ENCODE results near the gene GSTM4. TPM values are rescaled to one million over a fixed set of nuclear protein-coding genes. Genes with fewer than 3 reads are reported as not detected.

The GSTM4 gene
- total RNA-seq, result 10 to 100 TPM; 14.6 to 28.5 (median 20.8) TPM
- 1.9 TPM for total RNA-seq (2013)
- 1.1 to 24.5 (median 9.7) reads per million in 29 experiments for total RNA-seq

DNA sequence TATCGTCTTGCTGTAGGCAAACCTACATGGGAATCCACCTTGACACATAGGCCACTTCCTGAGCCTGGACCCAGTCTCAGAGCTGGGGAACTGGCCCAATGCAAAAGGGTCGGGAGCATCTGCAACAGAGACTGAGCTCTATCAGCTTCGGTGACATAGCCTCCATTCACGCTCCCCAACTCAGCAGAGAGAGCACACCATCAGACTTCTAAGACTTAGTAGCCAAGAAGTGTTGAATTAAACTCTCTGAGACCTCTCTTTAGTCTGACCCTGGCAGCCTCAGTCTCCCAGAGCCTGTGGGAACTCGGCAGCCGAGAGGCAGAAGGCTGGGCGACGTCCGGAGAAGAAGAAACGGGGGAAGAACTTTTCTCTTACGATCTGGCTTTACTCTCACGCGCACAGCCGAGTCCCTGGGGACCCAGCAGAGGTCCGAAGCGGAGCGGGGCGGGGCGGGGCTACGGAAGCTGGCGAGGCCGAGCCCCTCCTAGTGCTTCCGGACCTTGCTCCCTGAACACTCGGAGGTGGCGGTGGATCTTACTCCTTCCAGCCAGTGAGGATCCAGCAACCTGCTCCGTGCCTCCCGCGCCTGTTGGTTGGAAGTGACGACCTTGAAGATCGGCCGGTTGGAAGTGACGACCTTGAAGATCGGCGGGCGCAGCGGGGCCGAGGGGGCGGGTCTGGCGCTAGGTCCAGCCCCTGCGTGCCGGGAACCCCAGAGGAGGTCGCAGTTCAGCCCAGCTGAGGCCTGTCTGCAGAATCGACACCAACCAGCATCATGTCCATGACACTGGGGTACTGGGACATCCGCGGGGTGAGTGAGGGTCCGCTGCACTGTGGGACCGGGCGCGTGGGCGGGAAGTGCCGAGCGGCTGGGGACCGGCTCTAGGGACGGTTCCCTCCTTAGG lies at the start of gene GSTM4:
GSTM4 (plus strand) TSS at position 485 of the 905 bp plus-strand sequence; CDS start at position 776, 291 bp downstream.
- Mint-ChIP-seq H3K27ac (peak within 1 kb of the TSS; percentile 86 to 94), H3K4me1 (peaks cover 17 to 28% (median 24%) of the 10 kb centered on the region in 3 donors), H3K27me3 (peaks cover 4 to 6% of the 10 kb centered on the region in 2 donors), H3K4me3 (peak within 1 kb of the TSS; percentile 87 to 94 (median 87)), H3K9me3 (no peaks in the 10 kb centered on the region), H3K36me3 (no peaks in the 10 kb centered on the region)
- Histone ChIP-seq H3K9me3 (no peaks in the 10 kb centered on the region), H3K4me1 (ENCODE audit: control insufficient read depth in 1 of 2, extremely low read depth in 1 of 2, insufficient read depth in 2 of 2, low read length in 2 of 2) (peaks cover 0 to 22% of the 10 kb centered on the region in 2 experiments), H3K36me3 (ENCODE audit: control insufficient read depth in 2 of 2, extremely low read depth in 1 of 2, insufficient read depth in 1 of 2, low read length in 1 of 2) (peaks cover 2 to 5% of the 10 kb centered on the region in 2 donors), H3K27ac (ENCODE audit: low read length) (peak within 1 kb of the TSS; percentile 8), H3K27me3 (replicated peaks in 1 of 2; ENCODE audit: control insufficient read depth in 2 of 2, extremely low read depth in 1 of 2, insufficient read depth in 2 of 2, low read length in 1 of 2) (peaks cover 0 to 4% of the 10 kb centered on the region in 2 experiments), H3K4me3 (ENCODE audit: control insufficient read depth in 1 of 2, extremely low read depth in 1 of 2, low read length in 1 of 2) (peak within 1 kb of the TSS; percentile 81 to 86)
- WGBS (ENCODE audit: insufficient coverage), result 6% methylated on average over 52 of the region's 54 CpGs
- POLR2A ChIA-PET, result interaction anchor here in 1 of 2 donors (0.6 kb wide), 1 partner anchor 106 kb away, joined by 4 read pairs; no protein-coding TSS in a partner anchor
- DNase-seq (peak in 29 of 35 experiments; percentile 12 to 74 (median 41)), ATAC-seq (replicated peaks in 1 of 4) (peak; percentile 86 to 95 (median 90))
- CTCF ChIA-PET, result interaction anchor here (0.5 to 1.5 kb wide), 6 partner anchors 16 to 121 kb away, joined by 3 to 6 read pairs (median 4); no protein-coding TSS in a partner anchor

DNA sequence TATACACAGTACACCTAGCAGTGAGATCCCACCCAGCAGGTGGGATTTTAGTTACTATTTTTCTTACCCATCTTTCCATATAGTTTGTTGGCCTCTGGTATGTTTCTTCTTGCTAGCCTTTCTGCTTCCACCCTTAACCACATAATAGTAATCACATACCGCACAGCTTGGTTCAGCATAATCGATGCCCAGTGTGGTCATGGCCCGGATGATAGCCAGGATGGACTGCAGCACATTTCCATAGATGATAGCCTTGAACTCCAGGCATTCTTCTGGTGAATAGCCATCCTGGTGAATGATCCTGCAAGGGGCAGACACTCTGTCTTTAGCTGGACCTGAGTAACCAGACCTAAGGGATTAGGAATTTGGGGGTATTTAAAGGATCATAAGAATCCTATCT lies 46.0 kb upstream of the GSTM4 start:
- Histone ChIP-seq H3K9me3 (no peaks in the 10 kb centered on the region), H3K27ac (ENCODE audit: low read length) (no peak overlapping the region), H3K27me3 (replicated peaks in 1 of 2; ENCODE audit: control insufficient read depth in 2 of 2, extremely low read depth in 1 of 2, insufficient read depth in 2 of 2, low read length in 1 of 2) (no peaks in the 10 kb centered on the region), H3K36me3 (ENCODE audit: control insufficient read depth in 2 of 2, extremely low read depth in 1 of 2, insufficient read depth in 1 of 2, low read length in 1 of 2) (no peaks in the 10 kb centered on the region), H3K4me3 (ENCODE audit: control insufficient read depth in 1 of 2, extremely low read depth in 1 of 2, low read length in 1 of 2) (no peak overlapping the region), H3K4me1 (ENCODE audit: control insufficient read depth in 1 of 2, extremely low read depth in 1 of 2, insufficient read depth in 2 of 2, low read length in 2 of 2) (no peaks in the 10 kb centered on the region)
- POLR2A ChIA-PET, result interaction anchor here in 1 of 2 donors (0.6 kb wide), 1 partner anchor 206 kb away, joined by 3 read pairs; no protein-coding TSS in a partner anchor
- Mint-ChIP-seq H3K27ac (no peak overlapping the region), H3K4me3 (no peak overlapping the region), H3K36me3 (no peaks in the 10 kb centered on the region), H3K27me3 (no peaks in the 10 kb centered on the region), H3K4me1 (no peaks in the 10 kb centered on the region), H3K9me3 (no peaks in the 10 kb centered on the region)
- 93% methylated on average over 3 of the region's 3 CpGs for WGBS (ENCODE audit: insufficient coverage)
- CTCF ChIA-PET, result no interaction called here
- DNase-seq, result no peak
- no peak for ATAC-seq (replicated peaks in 1 of 4)

DNA sequence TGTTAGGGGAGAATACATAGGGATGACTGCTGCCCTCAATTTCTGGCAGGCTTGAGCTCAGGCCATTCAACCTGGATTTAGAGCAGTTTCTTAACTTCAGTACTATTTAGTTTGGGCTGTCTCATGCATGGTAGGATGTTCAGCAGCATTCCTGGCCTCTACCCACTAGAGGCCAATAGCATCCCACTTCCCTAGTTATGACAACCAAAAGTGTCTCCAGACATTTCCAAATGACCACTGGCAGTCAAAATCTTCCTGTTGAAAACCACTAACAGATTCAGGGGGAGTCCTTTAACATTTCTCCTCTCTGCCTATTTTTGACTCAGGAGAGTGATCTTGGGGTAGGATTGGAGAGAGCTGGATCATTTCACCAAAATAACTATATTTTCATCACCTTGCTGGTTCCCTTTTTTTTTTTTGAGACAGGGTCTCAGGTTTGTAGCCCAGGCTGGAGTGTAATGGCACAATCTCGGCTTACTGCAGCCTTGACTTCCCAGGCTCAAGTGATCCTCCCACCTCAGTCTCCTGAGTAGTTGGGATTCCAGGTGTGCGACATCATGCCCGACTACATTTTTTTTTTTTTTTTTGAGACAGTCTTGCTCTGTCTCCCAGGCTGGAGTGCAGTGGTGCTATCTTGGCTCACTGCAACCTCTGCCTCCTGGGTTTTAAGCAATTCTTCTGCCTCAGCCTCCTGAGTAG lies 45.1 kb upstream of the GSTM4 start:
- Histone ChIP-seq H3K4me3 (ENCODE audit: control insufficient read depth in 1 of 2, extremely low read depth in 1 of 2, low read length in 1 of 2) (no peak overlapping the region), H3K36me3 (ENCODE audit: control insufficient read depth in 2 of 2, extremely low read depth in 1 of 2, insufficient read depth in 1 of 2, low read length in 1 of 2) (no peaks in the 10 kb centered on the region), H3K4me1 (ENCODE audit: control insufficient read depth in 1 of 2, extremely low read depth in 1 of 2, insufficient read depth in 2 of 2, low read length in 2 of 2) (peaks cover under 1 to 3% of the 10 kb centered on the region in 2 experiments), H3K27ac (ENCODE audit: low read length) (no peak overlapping the region), H3K27me3 (replicated peaks in 1 of 2; ENCODE audit: control insufficient read depth in 2 of 2, extremely low read depth in 1 of 2, insufficient read depth in 2 of 2, low read length in 1 of 2) (no peaks in the 10 kb centered on the region), H3K9me3 (no peaks in the 10 kb centered on the region)
- no peak for DNase-seq
- H3K27me3 Mint-ChIP-seq, result no peaks in the 10 kb centered on the region
- no peak overlapping the region for H3K4me3 Mint-ChIP-seq
- CTCF ChIA-PET, result interaction anchor here (0.6 to 0.7 kb wide), 3 partner anchors 50 to 1854 kb away, joined by 3 to 4 read pairs (median 3); no protein-coding TSS in a partner anchor
- WGBS (ENCODE audit: insufficient coverage), result 95% methylated on average over 3 of the region's 3 CpGs
- no peak overlapping the region for H3K27ac Mint-ChIP-seq
- POLR2A ChIA-PET, result interaction anchor here in 1 of 2 donors (1.2 kb wide), 1 partner anchor 30 kb away, joined by 5 read pairs; no protein-coding TSS in a partner anchor
- no peaks in the 10 kb centered on the region for H3K9me3 Mint-ChIP-seq
- no peak for ATAC-seq (replicated peaks in 1 of 4)
- peaks cover 1 to 3% (median 2%) of the 10 kb centered on the region in 3 donors for H3K4me1 Mint-ChIP-seq
- no peaks in the 10 kb centered on the region for H3K36me3 Mint-ChIP-seq

DNA sequence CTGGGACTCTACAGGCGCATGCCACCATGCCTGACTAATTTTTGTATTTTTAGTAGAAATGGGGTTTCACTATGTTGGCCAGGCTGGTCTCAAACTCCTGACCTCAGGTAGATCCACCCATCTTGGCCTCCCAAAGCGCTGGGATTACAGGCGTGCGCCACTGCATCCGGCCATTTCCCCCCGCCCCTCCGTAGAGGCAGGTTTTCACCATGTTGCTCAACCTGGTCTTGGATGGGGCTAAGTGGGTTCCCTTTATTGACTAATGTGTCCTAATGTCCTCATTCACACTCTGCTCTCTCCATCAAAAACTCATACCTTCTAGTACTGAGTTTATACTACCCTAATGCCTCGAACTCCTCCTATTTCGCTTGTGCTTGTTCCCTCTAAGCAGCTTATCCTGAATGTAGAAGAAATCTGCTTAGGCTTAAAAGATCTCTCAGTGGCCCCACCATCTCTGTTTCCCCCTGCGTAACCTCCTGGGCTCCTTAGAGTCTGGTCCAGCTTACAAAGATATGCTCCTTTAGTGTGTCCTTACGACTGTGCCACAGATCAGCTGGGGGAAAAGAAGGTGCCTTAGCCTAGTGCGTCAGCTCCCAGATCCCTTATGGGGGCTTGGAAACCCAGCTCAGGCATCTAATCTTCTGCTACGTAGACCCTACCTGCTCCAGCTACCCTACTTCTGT lies 44.5 kb upstream of the GSTM4 start:
- no peak for DNase-seq
- H3K27me3 Mint-ChIP-seq, result no peaks in the 10 kb centered on the region
- H3K4me3 Mint-ChIP-seq, result no peak overlapping the region
- no peaks in the 10 kb centered on the region for H3K36me3 Mint-ChIP-seq
- H3K27ac Mint-ChIP-seq, result no peak overlapping the region
- Histone ChIP-seq H3K4me1 (ENCODE audit: control insufficient read depth in 1 of 2, extremely low read depth in 1 of 2, insufficient read depth in 2 of 2, low read length in 2 of 2) (peaks cover 3 to 8% of the 10 kb centered on the region in 2 experiments), H3K36me3 (ENCODE audit: control insufficient read depth in 2 of 2, extremely low read depth in 1 of 2, insufficient read depth in 1 of 2, low read length in 1 of 2) (no peaks in the 10 kb centered on the region), H3K4me3 (ENCODE audit: control insufficient read depth in 1 of 2, extremely low read depth in 1 of 2, low read length in 1 of 2) (no peak overlapping the region), H3K27ac (ENCODE audit: low read length) (no peak overlapping the region), H3K9me3 (no peaks in the 10 kb centered on the region), H3K27me3 (replicated peaks in 1 of 2; ENCODE audit: control insufficient read depth in 2 of 2, extremely low read depth in 1 of 2, insufficient read depth in 2 of 2, low read length in 1 of 2) (no peaks in the 10 kb centered on the region)
- peaks cover 8 to 9% (median 9%) of the 10 kb centered on the region in 3 donors for H3K4me1 Mint-ChIP-seq
- H3K9me3 Mint-ChIP-seq, result no peaks in the 10 kb centered on the region
- WGBS (ENCODE audit: insufficient coverage), result 100% methylated on average over 4 of the region's 13 CpGs
- no peak for ATAC-seq (replicated peaks in 1 of 4)
- ChIA-PET POLR2A (interaction anchor here in 1 of 2 donors (1.2 kb wide), 1 partner anchor 31 kb away, joined by 5 read pairs; no protein-coding TSS in a partner anchor), CTCF (interaction anchor here in 1 of 2 donors (0.7 kb wide), 2 partner anchors 50 to 1854 kb away, joined by 3 to 4 read pairs; no protein-coding TSS in a partner anchor)

DNA sequence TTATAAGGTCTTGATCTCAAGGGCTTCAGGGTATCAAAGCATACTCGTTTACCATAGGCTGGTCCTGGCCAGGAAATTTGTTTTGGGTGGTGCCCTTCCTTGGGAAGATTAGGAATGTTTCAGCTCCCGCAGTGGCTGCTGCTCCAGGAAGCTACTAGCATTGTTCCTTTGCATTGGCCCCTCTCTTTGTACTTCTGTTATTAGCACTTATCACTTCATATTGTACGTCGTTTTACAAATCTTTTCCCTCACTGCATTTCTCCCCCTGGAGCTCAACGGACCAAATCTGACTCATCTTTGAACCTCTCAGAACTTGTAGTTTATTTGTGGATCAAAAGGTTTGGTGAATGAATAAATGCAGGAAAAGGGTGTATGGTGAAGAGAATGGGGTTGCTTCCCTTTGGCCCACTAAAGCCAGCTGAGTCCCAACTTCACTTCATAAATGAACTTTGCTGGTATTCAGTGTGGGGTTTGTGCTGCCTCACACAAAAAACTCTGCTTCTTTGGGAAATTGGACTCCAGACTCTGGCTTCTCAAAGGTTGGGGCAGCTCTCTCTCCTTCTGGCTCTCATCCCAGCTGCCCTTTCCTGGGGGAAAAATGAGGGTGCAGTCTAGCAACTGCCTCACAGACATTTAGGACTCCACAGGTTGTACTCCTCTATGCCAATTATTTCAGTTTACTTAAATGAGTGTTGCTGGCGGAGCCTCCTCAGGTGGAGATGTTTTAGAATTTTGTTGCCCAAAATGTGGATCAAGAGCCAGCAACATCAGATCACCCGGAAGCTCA lies 42.3 kb upstream of the GSTM4 start:
- ATAC-seq (replicated peaks in 1 of 4) (no peak), DNase-seq (no peak)
- H3K36me3 Mint-ChIP-seq, result no peaks in the 10 kb centered on the region
- Histone ChIP-seq H3K36me3 (ENCODE audit: control insufficient read depth in 2 of 2, extremely low read depth in 1 of 2, insufficient read depth in 1 of 2, low read length in 1 of 2) (no peaks in the 10 kb centered on the region), H3K4me1 (ENCODE audit: control insufficient read depth in 1 of 2, extremely low read depth in 1 of 2, insufficient read depth in 2 of 2, low read length in 2 of 2) (peaks cover 3 to 17% of the 10 kb centered on the region in 2 experiments), H3K4me3 (ENCODE audit: control insufficient read depth in 1 of 2, extremely low read depth in 1 of 2, low read length in 1 of 2) (no peak overlapping the region), H3K27ac (ENCODE audit: low read length) (no peak overlapping the region), H3K27me3 (replicated peaks in 1 of 2; ENCODE audit: control insufficient read depth in 2 of 2, extremely low read depth in 1 of 2, insufficient read depth in 2 of 2, low read length in 1 of 2) (no peaks in the 10 kb centered on the region), H3K9me3 (no peaks in the 10 kb centered on the region)
- WGBS (ENCODE audit: insufficient coverage), result 100% methylated on average over 2 of the region's 7 CpGs
- H3K9me3 Mint-ChIP-seq, result no peaks in the 10 kb centered on the region
- no peak overlapping the region for H3K27ac Mint-ChIP-seq
- ChIA-PET CTCF (interaction anchor here (0.8 to 1.2 kb wide), 4 partner anchors 9 to 64 kb away, joined by 3 to 4 read pairs (median 3); no protein-coding TSS in a partner anchor), POLR2A (interaction anchor here in 1 of 2 donors (1.8 kb wide), 1 partner anchor 65 kb away, joined by 5 read pairs; the partner anchor contains the start of gene GNAI3)
- no peak overlapping the region for H3K4me3 Mint-ChIP-seq
- peaks cover 24 to 25% (median 24%) of the 10 kb centered on the region in 3 donors for H3K4me1 Mint-ChIP-seq
- no peaks in the 10 kb centered on the region for H3K27me3 Mint-ChIP-seq

Data from T-cell (primary cell).